MV-4-11 (cell line): ENCODE results near the gene CLP1.

Experiments used
- DNase-seq: peaks from one replicate; lab custom pipeline; 2025; lab: John Stamatoyannopoulos, UW

CLP1 gene

DNA sequence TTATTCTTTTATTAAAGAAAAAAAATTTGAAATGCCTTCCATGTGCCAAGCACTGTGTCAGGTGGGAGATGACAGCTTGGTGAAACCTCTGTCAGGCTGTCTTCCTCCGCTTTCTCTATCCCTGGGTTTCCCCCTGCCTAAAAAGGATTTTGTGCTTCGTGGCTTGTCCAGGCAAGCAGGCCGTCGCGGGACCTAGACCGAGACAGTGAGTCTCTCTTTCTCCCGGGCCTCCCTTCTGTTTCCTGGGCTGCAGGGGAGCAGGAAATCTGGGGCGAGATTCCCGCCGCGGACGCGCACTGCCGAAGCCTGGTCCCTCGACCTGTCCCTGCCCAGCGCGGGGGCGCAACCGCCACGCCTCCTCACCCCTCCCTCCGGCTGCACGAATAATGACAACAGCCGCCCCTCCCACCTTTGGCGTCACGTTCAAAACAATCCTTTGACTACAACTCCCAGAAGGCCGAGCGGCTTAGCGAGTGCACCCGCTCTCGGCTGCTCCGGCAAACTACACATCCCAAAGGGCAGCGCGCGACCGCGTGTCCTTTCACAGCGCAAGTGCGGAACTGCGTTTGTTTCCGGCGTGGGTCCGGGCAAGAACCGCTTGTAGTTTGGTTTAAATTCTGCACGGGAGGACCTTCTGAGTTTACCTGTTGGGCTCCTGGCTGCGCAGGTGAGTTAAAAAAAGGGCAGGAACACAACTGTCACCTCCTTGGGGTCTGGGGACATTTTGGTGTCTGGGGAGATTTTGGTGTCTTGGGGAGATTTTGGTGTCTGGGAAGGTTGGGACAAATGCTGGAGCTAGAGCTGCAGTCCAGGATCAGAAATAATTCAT, at the start of gene CLP1:
TSS of gene CLP1 (plus strand) at position 569 of the 829 bp plus-strand sequence. CDS start 1,715 bp downstream, outside the sequence.
- peak; percentile 97 for DNase-seq

DNA sequence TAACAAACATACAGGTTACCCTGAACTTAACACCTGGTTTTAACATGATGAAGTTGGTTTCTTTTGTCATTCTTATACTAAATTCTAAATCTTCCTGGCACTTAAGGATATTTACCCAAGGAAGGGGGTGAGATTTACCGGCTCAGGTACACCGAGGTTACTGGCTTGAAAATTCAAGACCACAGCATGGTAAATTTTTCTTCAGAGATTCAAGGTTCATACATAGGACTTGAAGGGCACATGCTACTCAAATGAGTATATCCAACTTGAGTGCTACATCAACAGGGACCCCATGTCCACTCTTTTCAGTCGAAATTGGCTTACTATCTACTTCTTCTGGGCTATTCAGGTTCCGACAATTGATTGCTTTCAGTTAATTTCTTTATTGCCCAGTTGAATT, 47.4 kb upstream of the CLP1 start:
- DNase-seq: no peak

DNA sequence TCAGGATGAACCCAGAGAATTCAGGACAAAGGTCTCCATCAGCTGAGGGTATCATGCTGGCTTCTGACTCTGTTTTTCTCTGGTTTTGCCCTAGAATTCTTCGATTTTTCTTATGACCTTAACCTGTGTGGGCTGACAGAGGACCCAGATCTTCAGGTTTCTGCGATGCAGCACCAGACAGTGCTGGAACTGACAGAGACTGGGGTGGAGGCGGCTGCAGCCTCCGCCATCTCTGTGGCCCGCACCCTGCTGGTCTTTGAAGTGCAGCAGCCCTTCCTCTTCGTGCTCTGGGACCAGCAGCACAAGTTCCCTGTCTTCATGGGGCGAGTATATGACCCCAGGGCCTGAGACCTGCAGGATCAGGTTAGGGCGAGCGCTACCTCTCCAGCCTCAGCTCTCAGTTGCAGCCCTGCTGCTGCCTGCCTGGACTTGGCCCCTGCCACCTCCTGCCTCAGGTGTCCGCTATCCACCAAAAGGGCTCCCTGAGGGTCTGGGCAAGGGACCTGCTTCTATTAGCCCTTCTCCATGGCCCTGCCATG, 43.3 kb upstream of the CLP1 start:
- no peak for DNase-seq

DNA sequence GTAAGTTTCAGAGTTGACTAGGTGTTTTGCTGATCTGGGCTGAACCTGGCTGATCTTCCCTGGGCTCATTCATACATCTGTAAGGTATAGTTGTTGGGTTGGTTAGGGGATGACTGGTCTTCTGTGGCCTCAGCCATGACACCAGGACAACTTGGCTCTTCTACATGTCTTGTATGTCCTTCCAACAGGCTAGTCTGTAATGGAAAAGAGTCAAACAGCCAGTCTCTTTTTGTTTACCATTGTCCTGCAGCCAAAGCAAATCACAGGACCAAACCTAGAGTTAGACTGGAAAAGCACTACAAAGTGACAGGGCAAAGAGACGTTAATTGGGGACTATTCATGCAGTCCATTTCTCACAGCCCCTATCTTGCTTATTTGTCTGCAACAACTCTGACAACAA, 42.3 kb upstream of the CLP1 start:
- DNase-seq: no peak

DNA sequence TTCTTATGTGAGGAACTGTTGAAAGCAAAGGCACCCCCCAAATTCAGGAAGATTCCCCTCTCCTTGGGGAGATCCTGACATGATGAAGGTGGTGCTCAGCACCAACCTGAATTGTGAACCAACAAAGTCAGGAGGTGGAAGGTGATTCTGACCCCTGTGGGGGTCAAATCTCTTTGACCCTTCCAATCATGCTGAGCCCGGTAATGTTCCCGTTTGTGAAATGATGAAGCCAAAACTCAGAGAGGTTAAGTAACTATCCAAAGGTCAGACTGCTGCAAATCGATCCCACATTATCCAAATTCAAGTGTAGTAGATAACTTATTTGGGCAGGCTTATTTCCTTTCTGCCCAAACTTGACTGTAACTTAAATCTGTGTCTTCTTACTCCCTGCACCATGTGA, 41.0 kb upstream of the CLP1 start:
- DNase-seq: no peak

DNA sequence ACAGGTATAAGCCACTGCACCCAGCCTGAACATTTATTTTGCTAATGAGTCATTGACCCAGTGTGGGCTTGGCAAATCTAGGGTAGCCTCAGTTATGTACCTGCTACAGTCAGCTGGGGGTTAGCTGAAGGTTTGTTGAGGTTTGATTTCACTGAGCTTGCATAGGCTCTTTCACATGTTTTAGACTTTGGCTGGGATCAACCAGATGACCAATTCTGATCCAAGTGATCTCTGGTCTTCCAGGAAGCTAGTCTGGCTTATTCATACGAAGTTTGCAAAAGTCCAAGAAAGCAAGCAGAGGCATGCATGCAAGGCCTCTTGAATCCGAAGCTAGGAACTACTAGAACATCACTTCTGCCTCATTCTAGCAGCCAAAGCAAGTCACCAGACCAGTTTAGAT, 39.1 kb upstream of the CLP1 start:
- no peak for DNase-seq

DNA sequence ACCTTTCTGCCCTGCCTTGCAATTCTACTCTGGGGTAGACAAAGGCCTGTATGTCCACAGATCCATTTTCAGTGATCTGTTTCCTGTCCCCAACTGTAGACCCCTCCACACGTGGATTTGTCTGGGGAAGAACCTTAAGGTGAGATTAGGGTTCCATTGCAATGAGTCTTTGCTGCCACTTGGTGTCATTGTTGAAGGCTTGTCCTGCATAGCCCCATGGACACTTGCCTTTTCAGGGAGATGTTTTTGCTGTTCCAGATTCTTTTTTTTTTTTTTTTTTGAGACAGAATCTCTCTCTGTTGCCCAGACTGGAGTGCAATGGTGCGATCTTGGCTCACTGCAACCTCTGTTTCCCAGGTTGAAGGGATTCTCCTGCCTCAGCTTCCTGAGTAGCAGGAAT, 38.2 kb upstream of the CLP1 start:
- no peak for DNase-seq

DNA sequence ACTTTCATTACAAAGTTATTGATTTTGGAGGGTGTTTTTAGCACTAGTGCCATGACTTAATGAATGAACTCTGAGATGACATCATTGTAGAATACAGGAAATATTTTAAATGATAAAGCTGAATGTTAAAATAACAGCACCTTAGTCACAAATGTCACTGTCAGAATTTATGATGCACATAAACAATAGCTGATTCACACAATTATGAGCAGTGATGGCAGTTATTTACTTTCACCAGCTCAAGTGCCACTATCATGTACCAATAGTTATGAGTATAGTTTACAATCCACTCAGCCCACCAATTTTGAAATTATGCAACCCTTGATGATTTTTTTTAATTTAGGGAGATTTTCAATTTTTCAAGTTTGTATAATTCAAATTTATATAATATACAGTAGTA, 37.1 kb upstream of the CLP1 start:
- DNase-seq: no peak

DNA sequence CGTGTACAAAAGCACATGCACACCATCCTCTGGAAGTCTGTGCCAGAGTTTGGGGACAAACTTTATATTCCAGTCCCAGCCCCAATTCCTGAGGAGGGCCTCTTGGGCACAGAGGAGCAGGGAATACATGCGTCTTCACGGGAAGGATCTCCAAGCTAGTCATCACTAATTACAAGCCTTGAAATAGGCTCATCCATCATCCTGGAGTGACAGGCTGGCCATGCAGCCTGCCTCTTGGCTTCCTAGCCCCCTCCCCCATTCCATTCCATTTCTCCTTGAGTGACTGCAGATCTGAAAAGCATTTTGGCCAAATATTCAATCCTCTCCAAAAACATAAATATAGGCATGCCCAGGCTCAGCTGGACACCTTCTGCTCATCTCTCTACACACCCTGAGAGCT, 35.3 kb upstream of the CLP1 start:
- no peak for DNase-seq

DNA sequence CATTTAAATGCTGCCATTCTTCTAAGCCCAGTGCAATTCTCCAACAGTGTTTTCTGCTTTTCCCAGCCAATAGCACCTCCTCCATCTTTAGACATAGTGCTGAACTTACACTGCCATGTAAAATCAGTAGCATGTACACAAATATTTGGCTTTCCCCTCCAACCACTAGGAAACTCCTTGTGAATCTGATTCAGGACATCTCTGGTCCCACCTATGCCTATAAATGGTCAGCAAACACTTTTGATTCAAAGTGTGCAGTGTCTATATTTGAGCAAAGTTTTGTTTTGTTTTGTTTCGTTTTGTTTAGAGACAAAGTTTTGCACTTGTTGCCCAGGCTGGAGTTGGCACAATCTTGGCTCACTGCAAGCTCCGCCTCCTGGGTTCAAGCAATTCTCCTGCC, 32.7 kb upstream of the CLP1 start:
- no peak for DNase-seq

DNA sequence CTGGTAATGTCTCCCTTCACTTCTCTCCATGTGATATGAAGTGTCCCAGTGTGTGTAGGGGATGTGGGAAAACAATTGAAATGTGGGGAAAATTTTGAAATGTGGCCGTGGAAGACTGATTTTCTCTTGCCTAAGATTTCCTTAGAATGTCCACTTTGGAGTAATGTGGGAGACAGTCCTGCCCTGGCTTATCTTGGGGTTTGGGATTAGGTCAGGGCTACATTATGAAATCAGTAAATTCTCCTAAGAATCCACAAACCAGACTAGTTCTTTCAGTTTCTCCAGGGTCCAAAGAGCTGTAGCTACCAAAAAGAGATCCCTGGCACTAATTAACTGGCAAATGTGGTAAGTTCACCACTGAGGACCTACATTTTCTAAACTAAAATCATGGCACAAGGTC, 30.7 kb upstream of the CLP1 start:
- DNase-seq: no peak

DNA sequence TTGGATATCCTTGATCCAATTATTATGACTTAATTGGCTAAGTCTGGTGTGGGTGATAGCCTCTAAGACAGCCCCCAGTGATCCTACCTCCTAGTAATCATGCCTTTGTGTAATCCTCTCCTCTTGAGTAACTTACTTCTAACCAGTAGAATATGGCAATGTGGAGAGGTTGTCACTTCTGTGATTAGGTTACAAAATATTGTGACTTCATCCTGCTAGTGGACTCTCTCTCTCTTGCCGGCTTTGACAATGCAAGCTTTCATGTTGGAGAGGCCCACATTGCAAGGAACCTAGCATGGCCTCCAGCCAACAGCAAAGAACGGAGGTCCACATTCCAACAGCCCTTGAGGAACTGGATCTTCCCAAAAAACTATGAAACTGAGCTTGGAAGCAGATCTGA, 27.4 kb upstream of the CLP1 start:
- DNase-seq: peak; percentile 58

DNA sequence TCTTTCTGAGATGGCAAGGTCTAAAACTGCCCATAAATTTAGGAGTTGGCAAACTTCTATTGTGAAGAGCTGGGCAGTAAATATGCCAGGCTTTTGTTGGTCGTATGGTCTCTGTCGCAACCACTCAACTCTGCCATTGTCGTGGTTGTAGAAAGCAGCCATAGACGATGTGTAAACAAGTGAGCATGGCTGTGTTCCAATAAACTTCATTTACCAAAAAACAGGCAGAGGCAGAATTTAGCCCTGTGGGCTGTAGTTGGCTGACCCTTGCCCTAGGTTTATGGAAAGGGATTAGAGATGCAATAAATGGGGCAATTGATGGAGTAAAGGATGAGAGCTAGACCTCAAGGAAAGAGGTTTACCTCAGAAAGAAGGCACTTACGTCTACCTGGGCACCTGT, 25.4 kb upstream of the CLP1 start:
- DNase-seq: peak; percentile 12

DNA sequence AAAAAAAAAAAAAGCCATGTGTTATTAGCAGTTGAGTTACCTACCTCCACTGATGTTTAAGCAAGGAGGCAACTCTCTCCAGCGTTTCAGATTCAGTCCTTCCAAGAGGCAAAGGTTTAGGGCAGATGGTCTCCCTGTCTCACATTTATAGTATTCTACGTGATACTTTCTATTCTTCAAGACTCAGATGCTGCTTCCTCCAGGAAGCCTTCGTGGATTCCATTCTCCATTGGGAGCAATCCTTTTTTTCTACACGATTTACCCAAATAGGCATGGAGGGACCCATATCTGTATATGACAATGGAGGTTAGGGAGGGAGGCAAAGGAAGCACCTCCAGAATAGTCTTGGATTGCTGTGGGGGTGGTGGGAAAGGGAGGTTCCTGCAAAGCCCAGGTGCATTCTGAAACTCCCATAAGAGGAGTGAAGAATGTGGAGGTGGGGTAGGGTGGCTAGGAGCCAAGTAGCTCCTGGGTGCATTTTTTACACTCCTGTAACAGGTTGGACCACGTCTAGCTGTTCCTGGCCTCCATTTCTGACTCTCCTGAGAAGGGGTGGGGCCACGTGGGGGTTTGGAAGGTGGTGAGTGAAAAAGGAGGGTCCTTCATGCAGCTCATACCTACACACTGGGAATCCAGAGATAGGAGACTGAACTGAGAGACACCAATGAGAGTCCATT, 24.0 kb upstream of the CLP1 start:
- no peak for DNase-seq

DNA sequence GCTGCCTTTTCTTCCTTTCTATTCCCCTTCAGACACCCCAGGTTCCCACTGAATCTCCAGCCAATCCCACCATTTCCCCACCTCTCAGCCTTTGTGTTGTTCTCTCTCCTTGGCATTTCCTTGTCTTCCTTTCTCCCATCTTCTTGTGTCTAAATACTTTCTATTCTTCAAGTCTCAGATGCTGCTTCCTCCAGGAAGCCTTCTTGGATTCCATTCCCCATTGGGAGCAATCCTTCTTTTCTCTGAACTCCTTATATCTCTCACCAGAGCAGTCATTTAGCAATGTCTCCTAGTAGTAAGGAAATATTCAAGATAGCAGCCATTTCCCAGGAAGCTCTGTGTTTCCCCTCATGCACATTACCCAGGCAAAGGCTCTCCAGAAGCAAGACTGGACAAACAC, 23.3 kb upstream of the CLP1 start:
- DNase-seq: no peak

DNA sequence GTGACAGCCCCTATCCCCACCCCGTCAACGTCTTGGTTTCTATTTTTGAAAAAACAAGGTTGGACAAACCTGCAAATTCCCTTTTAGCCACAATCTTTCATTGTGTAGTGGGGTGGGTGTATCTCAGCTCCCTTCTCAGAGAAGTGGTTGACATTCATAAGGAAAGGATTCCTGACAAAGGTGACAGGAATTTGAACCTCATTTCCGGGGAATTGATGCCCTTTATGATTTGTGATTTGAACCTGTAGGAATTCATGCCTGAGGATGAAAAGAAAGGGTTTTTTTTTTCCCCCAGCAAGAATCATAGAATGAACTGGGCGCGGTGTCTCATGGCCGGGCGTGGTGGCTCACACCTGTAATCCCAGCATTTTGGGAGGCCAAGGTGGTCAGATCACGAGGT, 22.3 kb upstream of the CLP1 start:
- no peak for DNase-seq

DNA sequence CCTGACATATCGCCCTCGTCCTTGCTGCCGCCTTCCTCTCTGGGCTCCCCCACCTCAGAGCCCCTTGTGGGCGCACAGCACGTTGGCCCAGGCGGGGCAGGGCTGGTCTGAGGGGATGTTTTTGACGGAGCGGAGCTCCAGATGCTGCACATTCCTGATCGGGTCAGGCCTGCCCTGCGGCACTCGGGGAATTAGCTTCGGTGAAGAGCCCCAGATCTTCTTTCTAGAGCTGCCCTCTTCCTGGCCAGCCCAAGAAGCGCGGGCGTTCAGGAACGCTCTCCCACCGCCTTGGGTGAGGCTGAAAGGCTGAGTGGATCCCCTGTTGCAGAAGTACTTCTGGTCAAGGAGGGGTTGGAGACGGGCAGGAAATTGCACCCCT, 19.9 kb upstream of the CLP1 start:
- no peak for DNase-seq

DNA sequence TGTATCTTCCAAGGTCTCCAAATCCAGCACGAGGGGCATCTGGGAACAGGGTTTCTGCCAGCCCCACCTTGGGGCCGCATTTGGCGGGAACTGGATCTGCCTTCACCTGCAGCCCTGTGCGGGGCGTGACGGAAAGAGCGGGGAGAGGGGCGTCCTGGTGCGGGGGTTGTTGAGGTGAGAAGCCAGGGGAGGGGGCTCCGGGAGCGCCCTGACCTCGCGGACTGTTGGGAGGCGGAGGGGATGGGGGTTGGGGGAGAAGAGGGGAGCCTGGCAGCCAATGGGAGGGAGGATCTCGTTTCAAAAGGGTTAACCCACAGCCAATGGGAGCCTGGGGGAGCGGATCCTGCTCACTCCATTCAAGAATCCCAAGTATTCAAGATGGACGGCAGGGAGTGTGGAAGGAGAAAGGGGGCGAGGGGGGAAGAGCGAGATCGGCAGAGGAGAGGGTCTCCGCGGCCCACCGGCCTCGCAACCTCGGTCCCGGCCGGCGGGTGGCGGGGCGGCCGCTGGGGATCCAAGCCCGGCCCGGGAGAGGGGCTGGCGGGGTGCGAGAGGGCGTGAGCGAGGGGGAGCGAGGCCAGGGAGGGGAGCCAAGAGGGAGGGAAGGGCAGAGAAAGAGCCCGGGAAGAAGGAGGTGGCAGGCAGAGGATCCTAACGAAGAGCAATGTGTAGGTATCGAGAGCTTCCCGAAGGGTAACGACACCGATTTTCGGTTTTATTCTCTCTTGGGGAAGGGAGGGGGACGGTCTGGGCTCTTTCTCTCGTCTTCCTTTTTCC, 19.4 kb upstream of the CLP1 start:
- DNase-seq: no peak

DNA sequence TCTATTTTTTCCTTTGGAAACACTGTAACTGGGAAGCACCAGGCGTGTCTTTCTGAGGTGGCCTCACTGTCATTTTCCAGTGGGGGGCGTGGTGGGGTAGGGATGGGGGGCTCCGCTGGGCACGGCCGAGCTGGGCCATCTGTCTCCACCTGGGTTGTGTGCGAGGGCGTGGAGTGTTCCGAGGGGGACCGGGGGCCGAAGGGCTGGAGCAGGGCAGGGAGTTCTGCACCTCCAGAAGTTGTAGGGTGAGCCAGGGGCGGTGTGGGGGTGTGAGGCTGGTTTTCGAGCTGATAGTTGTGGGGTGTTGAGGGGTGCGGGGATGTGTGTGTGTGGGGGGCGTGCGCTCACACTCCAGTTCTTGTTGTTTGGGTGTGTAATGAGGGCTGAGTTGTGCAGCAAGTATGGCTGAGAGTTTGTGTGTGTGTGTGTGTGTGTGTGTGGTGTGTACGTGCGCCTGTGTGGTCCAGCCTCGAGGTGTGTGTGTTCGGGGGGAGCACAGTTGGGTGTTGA, 18.7 kb upstream of the CLP1 start:
- no peak for DNase-seq

DNA sequence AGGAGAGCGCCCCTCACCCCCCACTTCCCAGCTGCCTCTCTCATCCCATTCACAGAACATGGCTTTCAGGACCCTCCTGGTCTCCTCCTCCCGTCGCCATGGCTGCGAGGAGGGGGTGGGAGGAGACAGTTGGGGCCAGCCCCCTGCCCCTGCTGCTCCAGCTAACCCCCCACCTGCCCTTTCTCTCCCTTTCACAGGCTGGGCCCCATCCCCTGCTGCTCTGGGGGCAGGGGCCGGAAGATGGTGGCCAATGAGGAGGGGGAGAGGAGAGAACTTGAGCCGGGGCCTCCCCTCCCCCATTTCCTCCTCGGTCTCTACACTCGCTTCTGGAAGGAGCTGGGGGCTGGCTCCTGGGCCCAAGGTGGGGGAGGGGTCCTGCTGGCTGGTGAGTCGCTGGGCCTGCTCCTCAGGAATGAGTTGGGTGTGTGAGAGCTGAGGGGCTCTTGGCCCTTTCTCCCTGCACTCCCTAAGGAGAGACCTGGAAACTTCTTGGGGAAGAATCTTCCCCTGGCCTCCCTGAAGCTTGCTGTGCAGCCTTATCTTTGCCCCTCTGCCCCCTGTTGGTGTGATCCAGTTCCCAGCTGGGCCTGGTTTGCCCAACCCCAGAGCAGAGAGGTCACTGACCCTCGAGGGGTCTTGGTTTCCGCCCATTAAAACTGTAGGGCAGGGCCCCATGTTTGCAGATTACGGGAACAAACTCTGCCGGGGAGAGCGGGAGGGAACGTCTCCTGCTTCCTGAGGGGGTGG, 18.1 kb upstream of the CLP1 start:
- DNase-seq: no peak

DNA sequence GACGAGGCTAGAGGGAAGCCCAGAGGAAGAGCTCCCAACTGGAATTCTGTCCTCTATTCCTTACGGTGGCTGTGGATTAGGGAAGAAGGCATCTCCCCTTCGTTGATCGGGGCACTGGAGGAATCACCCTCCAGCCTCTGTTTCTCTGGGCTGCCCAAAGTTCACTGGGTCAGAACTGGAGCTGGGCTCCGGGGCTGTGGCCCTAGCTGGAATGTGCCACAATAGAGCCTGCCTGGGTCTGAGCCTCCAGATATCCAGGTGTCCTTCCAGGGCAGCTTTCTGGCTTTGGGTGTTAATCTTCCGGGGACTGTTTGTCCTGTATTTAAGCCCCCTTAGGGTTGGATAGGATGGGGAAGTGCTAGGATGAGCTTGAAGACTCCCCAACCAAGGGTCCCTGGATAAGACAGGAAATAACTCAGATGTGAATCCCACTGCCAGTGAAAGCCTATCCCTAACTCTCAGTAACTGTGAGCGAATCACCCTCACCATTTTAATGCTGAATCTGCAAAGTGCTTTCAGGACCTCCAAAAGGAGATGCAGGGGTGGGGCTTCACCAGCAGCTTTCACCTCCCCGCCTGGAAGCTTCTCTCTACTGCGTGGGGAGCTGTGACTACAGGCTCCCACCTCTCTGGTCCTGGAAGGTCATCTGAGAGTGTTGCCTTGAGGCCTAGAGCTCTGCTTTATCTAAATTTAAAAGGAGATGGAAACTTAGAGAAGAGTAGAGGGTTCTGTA, 17.3 kb upstream of the CLP1 start:
- no peak for DNase-seq
